Upper lobe of left lung (tissue), 4 donors: ENCODE data around the gene CYSTM1.
"Not testable (repeated sequence)": the region's sequence is repeated elsewhere in the genome, so short reads cannot be mapped to it uniquely, and the experiment has no call there.

Experiments
- CTCF ChIP-seq, 6 experiments: fragments of 450-650 bp in 4 of 6; fragments of 200-600 bp in 2 of 6; sonication (generic) in 2 of 6; IDR thresholded peaks; one replicate each; pipeline ENCODE4 v1.5.1; 2016 to 2019; ENCODE audit warnings: antibody characterized with exemption in 6 of 6
- POLR2A ChIP-seq, 4 donors: fragments of 450-650 bp; IDR thresholded peaks; one replicate each; pipeline ENCODE4 v1.5.1; 2016 to 2017; ENCODE audit warnings: antibody characterized with exemption in 4 of 4, mild to moderate bottlenecking in 2 of 4
- POLR2AphosphoS5 ChIP-seq, 2 donors: sonication (generic); formaldehyde crosslinking; IDR thresholded peaks; one replicate each; pipeline ENCODE4 v1.5.1; 2017; ENCODE audit warnings: antibody characterized with exemption in 2 of 2

- not testable (repeated sequence) for TF ChIP-seq POLR2A, CTCF, POLR2AphosphoS5 (IDR thresholded peaks at IDR 0.05)
These were observed 20.1 kb upstream of the CYSTM1 start for GRCh38 chr5:140154710-140155381.
